Spinal cord (tissue), 10 donors: ENCODE measurements around the gene PAX5. TPM values are rescaled to one million over a fixed set of nuclear protein-coding genes. Genes with fewer than 3 reads are reported as not detected.

ENCODE experiments used
- DNase-seq, 6 donors: peaks; one replicate each; pipeline versions ENCODE4 v3.0.0 to v3.0.0-alpha.2; 2013 to 2015; ENCODE audit warnings: low spot score in 6 of 6, low read depth in 4 of 6
- H3K27ac ChIP-seq: one replicate; pipeline ENCODE4 v1.5.1; 2013; ENCODE audit warnings: low read depth, low read length, control low read depth
- H3K27me3 ChIP-seq: one replicate; pipeline ENCODE4 v1.6.1; 2013; ENCODE audit warnings: low read length; ENCODE audit not compliant: control insufficient read depth, insufficient read depth
- H3K36me3 ChIP-seq: one replicate; pipeline ENCODE4 v1.6.1; 2013; ENCODE audit warnings: low read length; ENCODE audit not compliant: control insufficient read depth, insufficient read depth
- H3K4me1 ChIP-seq: one replicate; pipeline ENCODE4 v1.6.1; 2013; ENCODE audit warnings: low read length; ENCODE audit not compliant: control insufficient read depth, insufficient read depth
- H3K4me3 ChIP-seq: one replicate; pipeline ENCODE4 v1.5.1; 2013; ENCODE audit warnings: low read depth, low read length, control low read depth
- H3K9me3 ChIP-seq: one replicate; pipeline ENCODE4 v1.6.1; 2013; ENCODE audit warnings: low read length; ENCODE audit not compliant: control insufficient read depth, insufficient read depth
- WGBS: methylation state at CpG from one replicate; pipeline ENCODE4 v1.1.5; 2013; ENCODE audit warnings: missing lambda C conversion rate; ENCODE audit not compliant: insufficient coverage; 5-methylcytosine and 5-hydroxymethylcytosine counted together
- polyA plus RNA-seq, 2 donors: library from polyadenylated mRNA; unstranded; fragments of 120-200 nt; gene quantifications; one replicate each; pipeline ENCODE4 v1.2.1, GENCODE V29; 2013; ENCODE audit not compliant: insufficient read length in 2 of 2
- total RNA-seq, 2 donors: library from RNA; depleted of rRNA in 1 of 2; stranded (reverse); fragments of 120-200 nt in 1 of 2; fragments of >200 nt in 1 of 2; gene quantifications; one replicate each; pipeline versions ENCODE4 v1.2.3 to v1.2.4, GENCODE V29; 2013 to 2014
- donor health status: healthy.

Gene PAX5
- total and polyA plus RNA-seq, 4 donors, result 0.89 to 2.6 (median 1.1) TPM

GRCh38 chr9:36939214-36939613 is 94.9 kb downstream of the PAX5 start:
- Histone ChIP-seq H3K27me3 (no peaks in the 10 kb centered on the region), H3K36me3 (no peaks in the 10 kb centered on the region), H3K27ac (no peak overlapping the region), H3K4me3 (no peak overlapping the region), H3K4me1 (peaks cover 8% of the 10 kb centered on the region), H3K9me3 (no peaks in the 10 kb centered on the region)
- DNase-seq, result no peak
- 42% methylated on average over 2 of the region's 5 CpGs for WGBS

GRCh38 chr9:36938617-36939016 is 95.5 kb downstream of the PAX5 start:
- no peak overlapping the region for H3K4me3 ChIP-seq
- DNase-seq, result peak in 1 of 6 donors; percentile 72
- H3K27ac ChIP-seq, result no peak overlapping the region
- no peaks in the 10 kb centered on the region for H3K36me3 ChIP-seq
- no peaks in the 10 kb centered on the region for H3K9me3 ChIP-seq
- WGBS, result 0% methylated on average over 1 of the region's 6 CpGs
- peaks cover 8% of the 10 kb centered on the region for H3K4me1 ChIP-seq
- H3K27me3 ChIP-seq, result no peaks in the 10 kb centered on the region

GRCh38 chr9:36937951-36938350 is 96.1 kb downstream of the PAX5 start:
- WGBS, result no CpG with 5 or more reads among the region's 4 CpGs
- H3K27ac ChIP-seq, result no peak overlapping the region
- H3K9me3 ChIP-seq, result no peaks in the 10 kb centered on the region
- peaks cover 8% of the 10 kb centered on the region for H3K4me1 ChIP-seq
- H3K27me3 ChIP-seq, result no peaks in the 10 kb centered on the region
- no peak overlapping the region for H3K4me3 ChIP-seq
- H3K36me3 ChIP-seq, result no peaks in the 10 kb centered on the region
- no peak for DNase-seq

- 70% methylated on average over 7 of the region's 7 CpGs for WGBS
- no peaks in the 10 kb centered on the region for H3K9me3 ChIP-seq
- no peak overlapping the region for H3K4me3 ChIP-seq
- H3K27ac ChIP-seq, result no peak overlapping the region
- no peak for DNase-seq
- H3K27me3 ChIP-seq, result no peaks in the 10 kb centered on the region
- no peaks in the 10 kb centered on the region for H3K36me3 ChIP-seq
- peaks cover 8% of the 10 kb centered on the region for H3K4me1 ChIP-seq
These were observed 96.7 kb downstream of the PAX5 start for GRCh38 chr9:36937346-36937745.

- H3K9me3 ChIP-seq, result no peaks in the 10 kb centered on the region
- H3K4me3 ChIP-seq, result no peak overlapping the region
- H3K4me1 ChIP-seq, result peaks cover 8% of the 10 kb centered on the region
- H3K36me3 ChIP-seq, result no peaks in the 10 kb centered on the region
- DNase-seq, result no peak
- H3K27me3 ChIP-seq, result no peaks in the 10 kb centered on the region
- H3K27ac ChIP-seq, result no peak overlapping the region
These were observed 97.6 kb downstream of the PAX5 start for GRCh38 chr9:36936498-36936831.

GRCh38 chr9:36935768-36936497 is 98.1 kb downstream of the PAX5 start:
- 84% methylated on average over 6 of the region's 9 CpGs for WGBS
- no peaks in the 10 kb centered on the region for H3K36me3 ChIP-seq
- no peak overlapping the region for H3K27ac ChIP-seq
- DNase-seq, result no peak
- H3K4me3 ChIP-seq, result no peak overlapping the region
- H3K27me3 ChIP-seq, result no peaks in the 10 kb centered on the region
- peaks cover 8% of the 10 kb centered on the region for H3K4me1 ChIP-seq
- H3K9me3 ChIP-seq, result no peaks in the 10 kb centered on the region

- 100% methylated on average over 3 of the region's 4 CpGs for WGBS
- H3K27ac ChIP-seq, result no peak overlapping the region
- H3K9me3 ChIP-seq, result no peaks in the 10 kb centered on the region
- H3K4me1 ChIP-seq, result peaks cover 6% of the 10 kb centered on the region
- H3K27me3 ChIP-seq, result no peaks in the 10 kb centered on the region
- no peaks in the 10 kb centered on the region for H3K36me3 ChIP-seq
- no peak for DNase-seq
- H3K4me3 ChIP-seq, result no peak overlapping the region
These were observed 98.7 kb downstream of the PAX5 start for GRCh38 chr9:36935332-36935731.

- Histone ChIP-seq H3K27me3 (no peaks in the 10 kb centered on the region), H3K27ac (no peak overlapping the region), H3K9me3 (no peaks in the 10 kb centered on the region), H3K4me3 (no peak overlapping the region), H3K36me3 (no peaks in the 10 kb centered on the region), H3K4me1 (no peaks in the 10 kb centered on the region)
- peak in 1 of 6 donors; percentile 34 for DNase-seq
- WGBS, result 54% methylated on average over 2 of the region's 5 CpGs
These were observed 99.5 kb downstream of the PAX5 start for GRCh38 chr9:36934478-36935065.

- Histone ChIP-seq H3K4me3 (no peak overlapping the region), H3K27ac (no peak overlapping the region), H3K27me3 (no peaks in the 10 kb centered on the region), H3K4me1 (no peaks in the 10 kb centered on the region), H3K9me3 (no peaks in the 10 kb centered on the region), H3K36me3 (no peaks in the 10 kb centered on the region)
- DNase-seq, result no peak
- WGBS, result 68% methylated on average over 4 of the region's 6 CpGs
These were observed 100.3 kb downstream of the PAX5 start for GRCh38 chr9:36933676-36934215.

GRCh38 chr9:36932198-36932597 is 101.9 kb downstream of the PAX5 start:
- WGBS, result no CpG with 5 or more reads among the region's 2 CpGs
- H3K27me3 ChIP-seq, result no peaks in the 10 kb centered on the region
- no peak overlapping the region for H3K27ac ChIP-seq
- no peaks in the 10 kb centered on the region for H3K4me1 ChIP-seq
- DNase-seq, result no peak
- H3K4me3 ChIP-seq, result no peak overlapping the region
- no peaks in the 10 kb centered on the region for H3K9me3 ChIP-seq
- no peaks in the 10 kb centered on the region for H3K36me3 ChIP-seq
